Heart left ventricle (tissue), 16 donors: ENCODE measurements around the gene CPNE4. TPM values are rescaled to one million over a fixed set of nuclear protein-coding genes. Genes with fewer than 3 reads are reported as not detected.

Source experiments
- ATAC-seq, 4 donors: fragments of 200-7000 bp; cut with Tn5 transposase; one replicate each; pipeline ENCODE4 v1.9.1; 2020 to 2022; ENCODE audit warnings: moderate library complexity in 4 of 4, mild to moderate bottlenecking in 3 of 4, moderate number of reproducible peaks in 1 of 4
- DNase-seq, 5 donors: peaks; one replicate each; pipeline ENCODE4 v3.0.0-alpha.2; 2020
- H3K27ac ChIP-seq, 12 donors: fragments of 200-600 bp; sonication (generic) in 4 of 12; one replicate each; pipeline versions ENCODE4 v1.5.0 to v1.8.0; 2016 to 2022; ENCODE audit warnings: mild to moderate bottlenecking in 2 of 12
- H3K27me3 ChIP-seq, 9 donors: fragments of 200-600 bp; sonication (generic) in 2 of 9; one replicate each; pipeline versions ENCODE4 v1.5.1 to v1.8.0; 2016 to 2022; ENCODE audit warnings: mild to moderate bottlenecking in 3 of 9
- H3K36me3 ChIP-seq, 9 donors: fragments of 200-600 bp; sonication (generic) in 2 of 9; one replicate each; pipeline versions ENCODE4 v1.5.0 to v1.8.0; 2018 to 2022; ENCODE audit warnings: mild to moderate bottlenecking in 2 of 9
- H3K4me1 ChIP-seq, 12 donors: fragments of 200-600 bp; sonication (generic) in 4 of 12; one replicate each; pipeline versions ENCODE4 v1.5.0 to v1.8.0; 2016 to 2022; ENCODE audit warnings: mild to moderate bottlenecking in 3 of 12
- H3K4me3 ChIP-seq, 12 donors: fragments of 200-600 bp; sonication (generic) in 4 of 12; one replicate each; pipeline versions ENCODE4 v1.5.0 to v1.8.0; 2017 to 2022; ENCODE audit warnings: mild to moderate bottlenecking in 9 of 12, moderate library complexity in 4 of 12
- H3K9me3 ChIP-seq, 12 donors: fragments of 200-600 bp; sonication (generic) in 4 of 12; one replicate each; pipeline versions ENCODE4 v1.5.0 to v1.8.0; 2016 to 2022; ENCODE audit warnings: mild to moderate bottlenecking in 1 of 12
- CTCF ChIP-seq, 12 donors: fragments of 200-600 bp; sonication (generic) in 4 of 12; IDR thresholded peaks; one replicate each; pipeline versions ENCODE4 v1.5.0 to v1.8.0; 2018 to 2022; ENCODE audit warnings: antibody characterized with exemption in 12 of 12, mild to moderate bottlenecking in 5 of 12
- POLR2A ChIP-seq, 2 donors: fragments of 450-650 bp; IDR thresholded peaks; one replicate each; pipeline ENCODE4 v1.6.1; 2017; ENCODE audit warnings: antibody characterized with exemption in 2 of 2, mild to moderate bottlenecking in 2 of 2, moderate library complexity in 2 of 2
- WGBS, 4 donors: extraction: QIAGEN DNeasy Blood & Tissue Kit in 2 of 4; methylation state at CpG; one replicate each; pipeline versions ENCODE4 v1.1.5 to v1.1.7; 2013 to 2018; 5-methylcytosine and 5-hydroxymethylcytosine counted together
- intact Hi-C, 10 donors: fragments of 100-400 bp; cut with DNase I; formaldehyde crosslinking; loops; one replicate each; pipeline versions ENCODE4 v1.11.1 to v1.14.2; 2022
- polyA plus RNA-seq, 2 donors: library from polyadenylated mRNA; stranded (reverse); fragments of 200-250 nt; gene quantifications; one replicate each; pipeline ENCODE4 v1.2.3, GENCODE V29; 2013
- total RNA-seq, 9 donors: library from RNA; depleted of rRNA in 2 of 9; stranded (reverse); fragments of >200 nt in 2 of 9; fragmentation: NEBNext Ultra II Directional in 3 of 9; extraction: Animal tissue kit (Norgen Biotek cat#: 25700) in 3 of 9; gene quantifications; one replicate each; pipeline versions ENCODE4 v1.1.0 to v1.2.4, GENCODE V29; 2016 to 2023
- donor health status: ischemic (EF 13 %, LVEDD 7.1; RV severe dilation, severe dysfunction).
- donor health status: healthy with polysubstance abuse.
- donor health status: DM: no; HTN: yes; CAD: no.
- donor health status: DM: no; HTN: no; CAD: no.
- donor health status: ischemic (EF 25% LVEDD 6.9; RV normal size, moderate dysfunction).
- donor health status: ischemic (EF 25% LVEDD 5.7; RV mildly dilated, moderate dysfunction).
- donor health status: healthy.
- donor health status: DM: yes; HTN: yes; CAD: no.
- donor health status: ischemic (EF 35%, LVEDD 5.7; RV mildly dilated, moderate dysfunction).
- donor health status: nonischemic (EF 11% LVEDD 7.7; RV severe dilation, severe dysfunction).
- donor health status: DM: yes; HTN: yes; CAD: no.
- donor health status: PGD.
- donor health status: ischemic (EF 29% LVEDD 5.4; RV normal size, mild dysfunction).
- donor health status: nonischemic (EF 23%, LVEDD 6.1; RV moderate dilation, normal function).

CPNE4 gene
- total and polyA plus RNA-seq, 11 donors, result 1.7 to 99.7 (median 24.9) TPM

- TF ChIP-seq POLR2A (IDR thresholded peaks at IDR 0.05) (no peak), CTCF (IDR thresholded peaks at IDR 0.05) (no peak)
- H3K9me3 ChIP-seq, result no peaks in the 10 kb centered on the region
- 88 to 92% (median 91%) methylated on average over 3 of the region's 3 CpGs for WGBS, 4 donors
- H3K4me1 ChIP-seq, result no peaks in the 10 kb centered on the region
- peaks cover 0 to 6% (median 0%) of the 10 kb centered on the region in 9 donors for H3K27me3 ChIP-seq
- no peak for DNase-seq
- H3K4me3 ChIP-seq, result no peak overlapping the region
- intact Hi-C loops, result no loop called here
- no peak for ATAC-seq
- H3K36me3 ChIP-seq, result no peaks in the 10 kb centered on the region
- no peak overlapping the region for H3K27ac ChIP-seq
Measured at GRCh38 chr3:131850223-131850622, 184.6 kb downstream of the CPNE4 start.

- H3K9me3 ChIP-seq, result no peaks in the 10 kb centered on the region
- WGBS, 4 donors, result 81 to 92% (median 89%) methylated on average over 2 of the region's 2 CpGs
- H3K4me3 ChIP-seq, result no peak overlapping the region
- H3K27ac ChIP-seq, result no peak overlapping the region
- ATAC-seq, result no peak
- TF ChIP-seq POLR2A (IDR thresholded peaks at IDR 0.05) (no peak), CTCF (IDR thresholded peaks at IDR 0.05) (no peak)
- H3K27me3 ChIP-seq, result peaks cover 0 to 6% (median 0%) of the 10 kb centered on the region in 9 donors
- intact Hi-C loops, result no loop called here
- DNase-seq, result no peak
- no peaks in the 10 kb centered on the region for H3K4me1 ChIP-seq
- H3K36me3 ChIP-seq, result no peaks in the 10 kb centered on the region
Measured at GRCh38 chr3:131849616-131850015, 185.2 kb downstream of the CPNE4 start.

GRCh38 chr3:131847966-131848510 is 186.8 kb downstream of the CPNE4 start:
- ATAC-seq, result no peak
- intact Hi-C loops, result no loop called here
- no peak for DNase-seq
- Histone ChIP-seq H3K9me3 (no peaks in the 10 kb centered on the region), H3K36me3 (no peaks in the 10 kb centered on the region), H3K27ac (no peak overlapping the region), H3K4me3 (no peak overlapping the region), H3K4me1 (no peaks in the 10 kb centered on the region), H3K27me3 (peaks cover 0 to 6% (median 0%) of the 10 kb centered on the region in 9 donors)
- WGBS, 4 donors, result 47 to 75% (median 65%) methylated on average over 1 of the region's 1 CpG
- TF ChIP-seq CTCF (IDR thresholded peaks at IDR 0.05) (no peak), POLR2A (IDR thresholded peaks at IDR 0.05) (no peak)

GRCh38 chr3:131846296-131846924 is 188.4 kb downstream of the CPNE4 start:
- DNase-seq (no peak), ATAC-seq (no peak)
- no peaks in the 10 kb centered on the region for H3K4me1 ChIP-seq
- TF ChIP-seq CTCF (IDR thresholded peaks at IDR 0.05) (no peak), POLR2A (IDR thresholded peaks at IDR 0.05) (no peak)
- intact Hi-C loops, result no loop called here
- peaks cover 0 to 6% (median 0%) of the 10 kb centered on the region in 9 donors for H3K27me3 ChIP-seq
- H3K36me3 ChIP-seq, result no peaks in the 10 kb centered on the region
- H3K4me3 ChIP-seq, result no peak overlapping the region
- H3K27ac ChIP-seq, result no peak overlapping the region
- WGBS, 4 donors, result 27 to 81% (median 64%) methylated on average over 3 of the region's 3 CpGs
- no peaks in the 10 kb centered on the region for H3K9me3 ChIP-seq
